SU-DHL-6 (cell line): ENCODE results near the gene ATRX.

Experiments
- EZH2phosphoT487 ChIP-seq: fragments of 200-600 bp; sonication (generic), shearing (Covaris generic); conservative IDR thresholded peaks from 2 replicates; pipeline ENCODE4 v1.6.1; 2018; ENCODE audit warnings: mild to moderate bottlenecking, antibody characterized with exemption, low read length, moderate library complexity, mixed read lengths
- TF ChIP-seq, protein P1 (sequence below): fragments of 200-600 bp; sonication (generic); IDR thresholded peaks from one replicate; pipeline ENCODE4 v1.5.1; 2017; ENCODE audit warnings: antibody characterized with exemption, mild to moderate bottlenecking, low read length, moderate library complexity; ENCODE audit not compliant: insufficient read depth, poor library complexity, severe bottlenecking

DNA sequence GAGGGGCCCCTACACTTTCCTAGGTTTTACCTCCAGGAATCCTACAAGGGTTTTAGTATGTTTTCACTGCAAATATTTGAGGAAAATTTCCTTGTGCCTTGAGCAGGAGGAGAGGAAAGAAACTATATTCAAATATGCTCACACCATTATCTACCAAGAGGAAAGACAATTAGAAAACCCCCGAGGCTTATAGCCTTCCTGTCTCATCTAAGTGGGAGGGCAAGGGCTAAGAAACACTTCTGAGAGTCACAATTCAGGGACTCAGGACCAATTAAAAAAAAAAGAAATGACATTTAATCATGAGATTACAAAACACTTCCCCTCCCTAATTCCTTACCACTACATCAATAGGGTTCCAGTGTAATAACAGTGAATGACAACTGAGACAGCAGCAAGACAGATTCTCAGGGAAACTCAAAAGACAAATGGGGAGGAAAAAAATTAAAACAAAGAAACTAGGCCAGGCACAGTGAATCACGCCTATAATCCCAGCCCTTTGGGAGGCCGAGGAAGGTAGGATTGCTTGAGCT, 45.6 kb downstream of the ATRX start:
- TF ChIP-seq, protein P1, sequence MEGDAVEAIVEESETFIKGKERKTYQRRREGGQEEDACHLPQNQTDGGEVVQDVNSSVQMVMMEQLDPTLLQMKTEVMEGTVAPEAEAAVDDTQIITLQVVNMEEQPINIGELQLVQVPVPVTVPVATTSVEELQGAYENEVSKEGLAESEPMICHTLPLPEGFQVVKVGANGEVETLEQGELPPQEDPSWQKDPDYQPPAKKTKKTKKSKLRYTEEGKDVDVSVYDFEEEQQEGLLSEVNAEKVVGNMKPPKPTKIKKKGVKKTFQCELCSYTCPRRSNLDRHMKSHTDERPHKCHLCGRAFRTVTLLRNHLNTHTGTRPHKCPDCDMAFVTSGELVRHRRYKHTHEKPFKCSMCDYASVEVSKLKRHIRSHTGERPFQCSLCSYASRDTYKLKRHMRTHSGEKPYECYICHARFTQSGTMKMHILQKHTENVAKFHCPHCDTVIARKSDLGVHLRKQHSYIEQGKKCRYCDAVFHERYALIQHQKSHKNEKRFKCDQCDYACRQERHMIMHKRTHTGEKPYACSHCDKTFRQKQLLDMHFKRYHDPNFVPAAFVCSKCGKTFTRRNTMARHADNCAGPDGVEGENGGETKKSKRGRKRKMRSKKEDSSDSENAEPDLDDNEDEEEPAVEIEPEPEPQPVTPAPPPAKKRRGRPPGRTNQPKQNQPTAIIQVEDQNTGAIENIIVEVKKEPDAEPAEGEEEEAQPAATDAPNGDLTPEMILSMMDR = no peak
- no peak for TF ChIP-seq EZH2phosphoT487
